PC-9 (cell line): ENCODE results near the gene GAK. TPM values are rescaled to one million over a fixed set of nuclear protein-coding genes. Genes with fewer than 3 reads are reported as not detected.

Source experiments
- BruUV-seq: library from RNA; stranded (reverse); fragments of 400-500 nt; replicated peaks from 2 replicates; lab custom pipeline; 2021; lab: Mats Ljungman, UMichigan
- CTCF ChIA-PET: fragments of 300-600 bp; sonication (Branson Sonifier 250); formaldehyde crosslinking; loops from one replicate; lab custom pipeline; 2022; ENCODE audit warnings: antibody characterized with exemption; lab: Charles Lee
- POLR2A ChIA-PET: fragments of 300-600 bp; sonication (Branson Sonifier 250); formaldehyde crosslinking; loops from one replicate; lab custom pipeline; 2022; ENCODE audit warnings: antibody characterized with exemption; ENCODE audit not compliant: unreplicated experiment; lab: Charles Lee
- DNase-seq, 2 experiments: peaks; one replicate each; pipeline versions ENCODE4 v3.0.0 to v3.0.0-alpha.2; 2015 to 2022; ENCODE audit warnings: mixed read lengths in 1 of 2
- H2AFZ ChIP-seq: fragments of 200-600 bp; sonication (generic); 2 replicates; pipeline ENCODE4 v1.8.1; 2017; ENCODE audit warnings: antibody characterized with exemption
- H3F3A ChIP-seq: fragments of 200-600 bp; sonication (generic); 2 replicates; pipeline ENCODE4 v1.8.1; 2017; ENCODE audit warnings: antibody characterized with exemption, mild to moderate bottlenecking, low read depth; ENCODE audit not compliant: insufficient read depth
- H3K27ac ChIP-seq: fragments of 200-600 bp; sonication (generic); 2 replicates; pipeline ENCODE4 v1.6.1; 2016; ENCODE audit warnings: mixed run types
- H3K27me3 ChIP-seq: fragments of 200-600 bp; sonication (generic); 2 replicates; pipeline ENCODE4 v1.6.1; 2016; ENCODE audit warnings: low read depth, mixed run types; ENCODE audit not compliant: insufficient read depth
- H3K36me3 ChIP-seq: fragments of 200-600 bp; sonication (generic); 2 replicates; pipeline ENCODE4 v1.6.1; 2016; ENCODE audit warnings: low read depth, mixed run types
- H3K4me1 ChIP-seq: fragments of 200-600 bp; sonication (generic); replicated peaks from 2 replicates; pipeline ENCODE4 v1.6.1; 2016; ENCODE audit warnings: mixed run types; ENCODE audit not compliant: insufficient read depth
- H3K4me2 ChIP-seq: fragments of 200-600 bp; sonication (generic); 2 replicates; pipeline ENCODE4 v1.6.1; 2017; ENCODE audit warnings: mixed run types
- H3K4me3 ChIP-seq: fragments of 200-600 bp; sonication (generic); 2 replicates; pipeline ENCODE4 v1.6.1; 2016; ENCODE audit warnings: mixed run types
- H3K79me2 ChIP-seq: fragments of 200-600 bp; sonication (generic); 2 replicates; pipeline ENCODE4 v1.6.1; 2017; ENCODE audit warnings: low read depth, mixed run types
- H3K9me2 ChIP-seq: fragments of 200-600 bp; sonication (generic); 2 replicates; pipeline ENCODE4 v1.8.1; 2017; ENCODE audit warnings: mild to moderate bottlenecking; ENCODE audit not compliant: insufficient read depth
- H3K9me3 ChIP-seq: fragments of 200-600 bp; sonication (generic); 2 replicates; pipeline ENCODE4 v1.8.1; 2016; ENCODE audit warnings: low read depth; ENCODE audit not compliant: insufficient read depth
- H4K20me1 ChIP-seq: fragments of 200-600 bp; sonication (generic); 2 replicates; pipeline ENCODE4 v1.8.1; 2017; ENCODE audit not compliant: insufficient read depth
- CTCF ChIP-seq: fragments of 200-600 bp; sonication (generic); conservative IDR thresholded peaks from 2 replicates; pipeline ENCODE4 v1.6.1; 2017; ENCODE audit warnings: mixed run types, antibody characterized with exemption, mild to moderate bottlenecking, moderate library complexity
- EZH2 ChIP-seq: fragments of 200-600 bp; sonication (generic); IDR thresholded peaks from 2 replicates; pipeline ENCODE4 v1.8.0; 2017; ENCODE audit warnings: antibody characterized with exemption, low read depth
- intact Hi-C: fragments of 100-400 bp; cut with micrococcal nuclease; formaldehyde crosslinking; loops from one replicate; pipeline ENCODE4 v1.10.0; 2022; ENCODE audit not compliant: unreplicated experiment
- total RNA-seq: library from RNA; stranded (reverse); gene quantifications from 2 replicates; pipeline ENCODE4 v1.2.3, GENCODE V29; 2021

GAK gene
- total RNA-seq, 1 experiment from 2014 or later, result 114 TPM

- Histone ChIP-seq H3K4me3 (no peak overlapping the region), H3K27ac (no peak overlapping the region), H3K9me3 (no peaks in the 10 kb centered on the region), H3K4me2 (no peak overlapping the region), H4K20me1 (no peaks in the 10 kb centered on the region; the same call in 1 of the 2 replicates), H3K9me2 (no peaks in the 10 kb centered on the region), H3F3A (no peaks in the 10 kb centered on the region), H2AFZ (no peak overlapping the region), H3K4me1 (no peaks in the 10 kb centered on the region), H3K79me2 (no peaks in the 10 kb centered on the region), H3K27me3 (no peaks in the 10 kb centered on the region), H3K36me3 (no peaks in the 10 kb centered on the region; the same call in 1 of the 2 replicates)
- POLR2A ChIA-PET, result no interaction called here
- DNase-seq, result no peak
- TF ChIP-seq CTCF, result no peak
- TF ChIP-seq EZH2, result no peak
- CTCF ChIA-PET, result no interaction called here
- intact Hi-C loops, result no loop called here
- BruUV-seq, result no TSS peak
These were observed 74.7 kb downstream of the GAK start for GRCh38 chr4:857461-857860.

- no peak overlapping the region for H3K4me3 ChIP-seq
- ChIA-PET POLR2A (no interaction called here), CTCF (no interaction called here)
- no peak overlapping the region for H2AFZ ChIP-seq
- no peaks in the 10 kb centered on the region for H3K27me3 ChIP-seq
- no peaks in the 10 kb centered on the region for H3K79me2 ChIP-seq
- H3K4me1 ChIP-seq, result no peaks in the 10 kb centered on the region
- no peaks in the 10 kb centered on the region for H3K9me2 ChIP-seq
- no peak overlapping the region for H3K4me2 ChIP-seq
- H3F3A ChIP-seq, result no peaks in the 10 kb centered on the region
- no peak for TF ChIP-seq CTCF
- TF ChIP-seq EZH2, result no peak
- BruUV-seq, result no TSS peak
- no peaks in the 10 kb centered on the region; the same call in 1 of the 2 replicates for H4K20me1 ChIP-seq
- no peak overlapping the region for H3K27ac ChIP-seq
- H3K9me3 ChIP-seq, result no peaks in the 10 kb centered on the region
- intact Hi-C loops, result no loop called here
- H3K36me3 ChIP-seq, result no peaks in the 10 kb centered on the region; the same call in 1 of the 2 replicates
- no peak for DNase-seq
These were observed 75.8 kb downstream of the GAK start for GRCh38 chr4:856225-856901.

- ChIA-PET CTCF (no interaction called here), POLR2A (no interaction called here)
- no peaks in the 10 kb centered on the region for H3K79me2 ChIP-seq
- no peak for DNase-seq
- H2AFZ ChIP-seq, result no peak overlapping the region
- no peak overlapping the region for H3K4me2 ChIP-seq
- H3F3A ChIP-seq, result no peaks in the 10 kb centered on the region
- H3K9me3 ChIP-seq, result no peaks in the 10 kb centered on the region
- no peaks in the 10 kb centered on the region for H3K27me3 ChIP-seq
- H3K9me2 ChIP-seq, result no peaks in the 10 kb centered on the region
- intact Hi-C loops, result no loop called here
- no peaks in the 10 kb centered on the region; the same call in 1 of the 2 replicates for H3K36me3 ChIP-seq
- BruUV-seq, result no TSS peak
- no peak overlapping the region for H3K4me3 ChIP-seq
- no peak overlapping the region for H3K27ac ChIP-seq
- no peaks in the 10 kb centered on the region; the same call in 1 of the 2 replicates for H4K20me1 ChIP-seq
- no peaks in the 10 kb centered on the region for H3K4me1 ChIP-seq
- no peak for TF ChIP-seq EZH2
- no peak for TF ChIP-seq CTCF
These were observed 76.3 kb downstream of the GAK start for GRCh38 chr4:855880-856224.
